Left lung (tissue), 10 donors: Measurements from ENCODE around the gene SPTBN1. TPM values are rescaled to one million over a fixed set of nuclear protein-coding genes. Genes with fewer than 3 reads are reported as not detected.

ENCODE experiments used
- ATAC-seq: fragments of 200-7000 bp; cut with Tn5 transposase; one replicate; pipeline ENCODE4 v1.9.1; 2020; ENCODE audit warnings: moderate library complexity
- DNase-seq, 4 donors: peaks; one replicate each; pipeline ENCODE4 v3.0.0-alpha.2; 2013 to 2020
- H3K27ac ChIP-seq, 2 donors: fragments of 200-600 bp; sonication (generic) in 1 of 2; one replicate each; pipeline versions ENCODE4 v1.5.0 to v1.8.0; 2020 to 2021
- H3K27me3 ChIP-seq, 2 donors: fragments of 200-600 bp; sonication (generic) in 1 of 2; one replicate each; pipeline versions ENCODE4 v1.5.0 to v1.8.0; 2020 to 2021
- H3K36me3 ChIP-seq, 2 donors: fragments of 200-600 bp; sonication (generic) in 1 of 2; one replicate each; pipeline versions ENCODE4 v1.5.0 to v1.8.0; 2020 to 2021
- H3K4me1 ChIP-seq, 2 donors: fragments of 200-600 bp; one replicate each; pipeline ENCODE4 v1.8.0; 2021
- H3K4me3 ChIP-seq, 2 donors: fragments of 200-600 bp; sonication (generic) in 1 of 2; one replicate each; pipeline versions ENCODE4 v1.5.0 to v1.8.0; 2020 to 2021; ENCODE audit warnings: mild to moderate bottlenecking in 1 of 2
- H3K9me3 ChIP-seq, 2 donors: fragments of 200-600 bp; sonication (generic) in 1 of 2; one replicate each; pipeline versions ENCODE4 v1.5.0 to v1.8.0; 2020 to 2021
- intact Hi-C, 2 donors: fragments of 100-400 bp; cut with DNase I; formaldehyde crosslinking; loops; one replicate each; pipeline versions ENCODE4 v1.11.2 to v1.14.2; 2022
- polyA plus RNA-seq, 6 donors: library from polyadenylated mRNA; unstranded; fragments of 120-200 nt; gene quantifications; one replicate each; pipeline ENCODE4 v1.2.1, GENCODE V29; 2013; ENCODE audit not compliant: insufficient read length in 6 of 6
- total RNA-seq, 2 donors: library from RNA; stranded (reverse); fragmentation: NEBNext Ultra II Directional; extraction: Animal tissue kit (Norgen Biotek cat#: 25700); gene quantifications; one replicate each; pipeline ENCODE4 v1.2.1, GENCODE V29; 2021
- TF ChIP-seq, protein P1 (sequence below), 2 donors: fragments of 200-600 bp; sonication (generic) in 1 of 2; IDR thresholded peaks; one replicate each; pipeline versions ENCODE4 v1.5.0 to v1.8.0; 2021; ENCODE audit warnings: antibody characterized with exemption in 2 of 2
- donor health status: DM: no; HTN: yes; CAD: no.
- donor health status: DM: no; HTN: no; CAD: no.

The SPTBN1 gene
- total and polyA plus RNA-seq, 8 donors, result 441 to 578 (median 543) TPM

GRCh38 chr2:54619660-54620231 is 163.6 kb downstream of the SPTBN1 start:
- no peaks in the 10 kb centered on the region for H3K9me3 ChIP-seq
- intact Hi-C loops, result no loop called here
- H3K27ac ChIP-seq, result peak overlapping the region; percentile 28 to 42
- H3K4me1 ChIP-seq, result peaks cover 11 to 41% of the 10 kb centered on the region in 2 donors
- ATAC-seq, result peak; percentile 22
- no peaks in the 10 kb centered on the region for H3K27me3 ChIP-seq
- TF ChIP-seq, protein P1, sequence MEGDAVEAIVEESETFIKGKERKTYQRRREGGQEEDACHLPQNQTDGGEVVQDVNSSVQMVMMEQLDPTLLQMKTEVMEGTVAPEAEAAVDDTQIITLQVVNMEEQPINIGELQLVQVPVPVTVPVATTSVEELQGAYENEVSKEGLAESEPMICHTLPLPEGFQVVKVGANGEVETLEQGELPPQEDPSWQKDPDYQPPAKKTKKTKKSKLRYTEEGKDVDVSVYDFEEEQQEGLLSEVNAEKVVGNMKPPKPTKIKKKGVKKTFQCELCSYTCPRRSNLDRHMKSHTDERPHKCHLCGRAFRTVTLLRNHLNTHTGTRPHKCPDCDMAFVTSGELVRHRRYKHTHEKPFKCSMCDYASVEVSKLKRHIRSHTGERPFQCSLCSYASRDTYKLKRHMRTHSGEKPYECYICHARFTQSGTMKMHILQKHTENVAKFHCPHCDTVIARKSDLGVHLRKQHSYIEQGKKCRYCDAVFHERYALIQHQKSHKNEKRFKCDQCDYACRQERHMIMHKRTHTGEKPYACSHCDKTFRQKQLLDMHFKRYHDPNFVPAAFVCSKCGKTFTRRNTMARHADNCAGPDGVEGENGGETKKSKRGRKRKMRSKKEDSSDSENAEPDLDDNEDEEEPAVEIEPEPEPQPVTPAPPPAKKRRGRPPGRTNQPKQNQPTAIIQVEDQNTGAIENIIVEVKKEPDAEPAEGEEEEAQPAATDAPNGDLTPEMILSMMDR (IDR thresholded peaks at IDR 0.05), result no peak
- no peak for DNase-seq
- peaks cover 5 to 87% of the 10 kb centered on the region in 2 donors for H3K36me3 ChIP-seq
- H3K4me3 ChIP-seq, result no peak overlapping the region

GRCh38 chr2:54620948-54621347 is 164.8 kb downstream of the SPTBN1 start:
- no peak overlapping the region for H3K4me3 ChIP-seq
- no peak for DNase-seq
- H3K36me3 ChIP-seq, result peaks cover 5 to 85% of the 10 kb centered on the region in 2 donors
- ATAC-seq, result no peak
- H3K4me1 ChIP-seq, result peaks cover 15 to 39% of the 10 kb centered on the region in 2 donors
- no peaks in the 10 kb centered on the region for H3K27me3 ChIP-seq
- intact Hi-C loops, result no loop called here
- H3K27ac ChIP-seq, result no peak overlapping the region
- no peaks in the 10 kb centered on the region for H3K9me3 ChIP-seq
- TF ChIP-seq, protein P1 (IDR thresholded peaks at IDR 0.05), result no peak

DNA sequence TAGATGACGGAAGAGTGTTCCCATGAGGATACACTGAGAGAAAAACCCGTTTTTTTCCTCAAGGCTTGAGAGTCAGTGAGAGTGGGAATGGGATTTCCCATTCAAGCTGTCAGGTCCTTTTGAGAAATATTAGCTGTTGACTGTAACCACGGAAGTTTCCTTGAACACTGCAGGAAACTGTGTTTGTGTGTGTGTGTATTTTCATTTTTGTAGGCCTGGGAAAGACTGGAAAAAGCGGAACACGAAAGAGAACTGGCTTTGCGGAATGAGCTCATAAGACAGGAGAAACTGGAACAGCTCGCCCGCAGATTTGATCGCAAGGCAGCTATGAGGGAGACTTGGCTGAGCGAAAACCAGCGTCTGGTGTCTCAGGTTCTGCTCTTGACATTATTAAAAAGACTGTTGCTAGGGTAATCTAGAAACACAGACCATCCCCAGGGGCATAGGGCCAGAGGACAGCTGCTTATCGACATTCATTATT is 168.5 kb downstream of the SPTBN1 start:
- Histone ChIP-seq H3K36me3 (peaks cover 5 to 91% of the 10 kb centered on the region in 2 donors), H3K27ac (peak overlapping the region; percentile 53 to 64), H3K27me3 (no peaks in the 10 kb centered on the region), H3K4me3 (no peak overlapping the region), H3K9me3 (no peaks in the 10 kb centered on the region), H3K4me1 (peaks cover 5 to 16% of the 10 kb centered on the region in 2 donors)
- intact Hi-C loops, result no loop called here
- DNase-seq (peak in 2 of 4 donors; percentile 67 to 77), ATAC-seq (no peak)
- TF ChIP-seq, protein P1 (IDR thresholded peaks at IDR 0.05), result no peak

DNA sequence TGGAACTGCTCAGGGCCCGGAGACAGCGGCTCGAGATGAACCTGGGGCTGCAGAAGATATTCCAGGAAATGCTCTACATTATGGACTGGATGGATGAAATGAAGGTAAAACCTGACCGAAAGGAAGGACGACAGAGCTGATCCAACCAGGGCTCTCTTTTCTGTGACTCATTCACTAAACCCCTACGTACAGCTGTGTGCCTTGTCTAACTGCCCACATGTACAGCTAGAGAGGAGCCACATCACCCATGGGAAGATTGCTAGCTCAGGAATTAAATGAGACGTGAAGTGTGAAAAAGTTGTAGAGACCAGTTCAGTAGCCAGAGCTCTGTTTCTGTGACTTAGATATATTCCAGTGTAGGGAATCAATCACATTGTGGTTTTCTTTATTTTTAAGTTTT is 170.0 kb downstream of the SPTBN1 start:
- TF ChIP-seq, protein P1 (IDR thresholded peaks at IDR 0.05), result no peak
- no peak for DNase-seq
- Histone ChIP-seq H3K4me1 (peaks cover 5 to 19% of the 10 kb centered on the region in 2 donors), H3K9me3 (no peaks in the 10 kb centered on the region), H3K27me3 (no peaks in the 10 kb centered on the region), H3K4me3 (no peak overlapping the region), H3K27ac (peak overlapping the region in 1 of 2 donors; percentile 64), H3K36me3 (peaks cover 5 to 98% of the 10 kb centered on the region in 2 donors)
- no peak for ATAC-seq
- intact Hi-C loops, result no loop called here

- Histone ChIP-seq H3K4me1 (peaks cover 5 to 23% of the 10 kb centered on the region in 2 donors), H3K36me3 (peaks cover 5 to 98% of the 10 kb centered on the region in 2 donors), H3K9me3 (no peaks in the 10 kb centered on the region), H3K27ac (peak overlapping the region in 1 of 2 donors; percentile 64), H3K4me3 (no peak overlapping the region), H3K27me3 (no peaks in the 10 kb centered on the region)
- no peak for DNase-seq
- intact Hi-C loops, result no loop called here
- TF ChIP-seq, protein P1 (IDR thresholded peaks at IDR 0.05), result no peak
- ATAC-seq, result no peak
Measured at GRCh38 chr2:54626884-54627283, 170.8 kb downstream of the SPTBN1 start.
